PFSK-1 (cell line): ENCODE data around the gene RELT.

Experiments
- FOXP2 ChIP-seq: optimal IDR thresholded peaks from 2 replicates; pipeline ENCODE3; 2011; ENCODE audit warnings: borderline replicate concordance, control low read depth, inconsistent platforms; ENCODE audit not compliant: insufficient read depth; ENCODE audit errors: extremely low read length, extremely low read depth
- POLR2AphosphoS5 ChIP-seq: IDR thresholded peaks from 2 replicates; pipeline ENCODE4 v1.6.1; 2012; ENCODE audit warnings: low read depth, mild to moderate bottlenecking, control low read depth, low read length, moderate library complexity
- REST ChIP-seq, 2 experiments: IDR thresholded peaks; 2 replicates each; pipeline versions ENCODE4 v1.6.1 to v1.8.0; 2011 to 2012; ENCODE audit warnings: low read depth in 2 of 2, low read length in 2 of 2, control low read depth in 1 of 2, inconsistent platforms in 1 of 2, mild to moderate bottlenecking in 1 of 2, moderate library complexity in 1 of 2; ENCODE audit not compliant: insufficient read depth in 1 of 2
- SIN3A ChIP-seq: IDR thresholded peaks from 2 replicates; pipeline ENCODE4 v1.6.1; 2012; ENCODE audit warnings: mild to moderate bottlenecking, low read length, moderate library complexity, borderline replicate concordance; ENCODE audit not compliant: insufficient read depth
- TAF1 ChIP-seq: IDR thresholded peaks from 2 replicates; pipeline ENCODE4 v1.6.1; 2012; ENCODE audit warnings: low read length, control low read depth, borderline replicate concordance; ENCODE audit not compliant: insufficient read depth

The RELT gene

GRCh38 chr11:73422886-73423285 is 46.7 kb downstream of the RELT start:
- TF ChIP-seq TAF1 (no peak), SIN3A (no peak)

DNA sequence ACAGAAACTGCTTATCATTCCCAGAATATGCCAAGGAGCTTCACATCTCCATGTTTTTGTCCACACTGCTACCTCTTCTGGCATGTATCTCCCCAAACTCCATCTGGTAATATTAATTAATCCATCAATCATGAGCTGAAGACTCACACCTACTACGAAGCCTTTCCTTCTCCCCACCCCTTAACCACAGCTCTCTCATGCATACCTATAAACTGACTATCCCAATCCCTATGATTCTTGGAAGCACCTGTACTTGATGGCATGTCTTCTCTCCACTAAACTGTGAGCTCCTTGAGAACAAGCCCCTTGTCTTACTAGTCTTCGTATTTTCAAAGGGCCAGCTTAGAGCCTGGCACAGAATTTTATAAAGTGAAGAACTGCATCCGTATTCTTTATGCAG is 47.3 kb downstream of the RELT start:
- TF ChIP-seq SIN3A = no peak
- no peak for TF ChIP-seq TAF1
- no peak for TF ChIP-seq POLR2AphosphoS5
- TF ChIP-seq REST (IDR thresholded peaks at IDR 0.05; ENCODE audit: insufficient read depth in 1 of 2, low read depth in 2 of 2, low read length in 2 of 2) = no peak

DNA sequence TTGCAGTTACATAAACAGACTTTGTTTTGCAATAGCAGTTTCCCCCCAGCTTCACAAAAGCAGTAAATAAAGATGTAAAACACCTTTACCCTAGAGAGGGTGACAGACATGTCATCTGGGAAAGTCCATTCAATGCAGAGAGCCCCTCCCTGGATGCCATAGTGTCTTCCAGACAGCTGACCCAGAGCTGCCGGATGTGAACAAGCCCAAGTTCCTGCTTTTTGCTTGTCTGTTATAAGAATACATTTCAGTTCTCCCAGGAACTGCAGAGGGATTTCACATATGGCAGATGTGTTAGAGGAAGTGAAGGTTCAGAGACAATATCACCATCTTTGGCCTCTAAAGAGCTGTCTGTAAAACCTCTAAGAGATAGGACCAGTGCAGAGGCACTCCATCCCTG is 48.9 kb downstream of the RELT start:
- no peak for TF ChIP-seq FOXP2
- no peak for TF ChIP-seq POLR2AphosphoS5
- TF ChIP-seq REST (IDR thresholded peaks at IDR 0.05; ENCODE audit: insufficient read depth in 1 of 2, low read depth in 2 of 2, low read length in 2 of 2) = no peak

DNA sequence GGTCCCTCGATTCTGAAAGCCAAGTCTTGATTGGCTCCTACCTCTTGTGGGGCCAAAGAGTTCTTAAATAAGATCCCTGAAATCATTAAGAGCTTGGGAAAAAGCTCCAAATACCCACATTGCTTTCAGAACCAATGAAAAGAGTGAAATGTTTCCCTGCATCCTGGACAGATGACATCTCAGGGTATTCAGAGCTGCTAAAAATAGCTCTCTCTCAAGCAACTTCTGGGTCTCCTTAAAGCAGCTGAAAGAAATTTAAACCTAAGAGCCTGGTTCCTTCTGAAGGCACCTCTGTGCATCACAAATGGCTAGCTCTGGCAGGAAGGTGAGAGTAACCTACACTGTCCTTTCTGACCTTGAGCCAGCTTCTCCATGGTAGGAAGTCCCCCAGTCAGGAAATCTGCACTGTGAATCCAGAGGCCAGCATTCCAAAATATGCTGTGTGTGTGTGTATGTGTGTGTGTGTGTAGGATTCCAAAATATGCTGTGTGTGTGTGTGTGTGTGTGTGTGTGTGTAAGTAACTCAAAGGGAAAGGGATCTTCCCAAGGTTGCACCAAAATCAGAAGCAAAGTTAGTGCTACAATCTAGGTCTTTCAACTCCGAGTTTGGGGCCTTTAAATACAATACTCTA is 50.1 kb downstream of the RELT start:
- TF ChIP-seq POLR2AphosphoS5 (no peak), FOXP2 (no peak), SIN3A (no peak), REST (IDR thresholded peaks at IDR 0.05; ENCODE audit: insufficient read depth in 1 of 2, low read depth in 2 of 2, low read length in 2 of 2) (no peak), TAF1 (no peak)

DNA sequence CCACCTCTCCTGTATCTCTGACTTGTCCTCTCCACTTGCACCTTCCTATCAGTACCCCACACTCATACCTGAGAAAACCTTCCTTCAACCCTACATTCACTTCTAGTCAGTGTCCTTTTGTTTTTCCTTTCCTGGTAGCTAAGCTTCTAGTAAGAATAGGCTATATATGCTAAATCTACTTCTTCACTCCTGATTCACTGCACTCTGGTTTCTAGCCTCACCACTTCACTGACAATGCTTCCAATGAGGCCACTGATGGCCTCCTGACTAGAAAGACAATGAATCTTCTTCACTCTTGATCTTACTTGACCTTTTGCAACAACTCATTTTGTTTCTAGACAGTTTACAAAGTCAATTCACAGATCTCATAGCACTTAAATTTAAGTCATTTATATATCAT is 52.0 kb downstream of the RELT start:
- TF ChIP-seq TAF1 (no peak), FOXP2 (no peak), REST (IDR thresholded peaks at IDR 0.05; ENCODE audit: insufficient read depth in 1 of 2, low read depth in 2 of 2, low read length in 2 of 2) (no peak), POLR2AphosphoS5 (no peak), SIN3A (no peak)
